ENCODE measurements around the gene MAD1L1. TPM values are rescaled to one million over a fixed set of nuclear protein-coding genes. Genes with fewer than 3 reads are reported as not detected.

The MAD1L1 gene
- total RNA-seq, 1 experiment from 2014 or later, result 43.8 TPM

- ChIA-PET CTCF (interaction anchor here (1.6 kb wide), 1 partner anchor 13 kb away, joined by 3 read pairs; no protein-coding TSS in a partner anchor), POLR2A (interaction anchor here (0.6 kb wide), 1 partner anchor 398 kb away, joined by 5 read pairs; no protein-coding TSS in a partner anchor)
- TF ChIP-seq GRHL2 (CRISPR knock-in tag; IDR thresholded peaks at IDR 0.05; ENCODE audit: insufficient replicate concordance, severe bottlenecking) (no peak), FOXJ3 (CRISPR knock-in tag; IDR thresholded peaks at IDR 0.05; ENCODE audit: borderline replicate concordance) (no peak), CDX4 (CRISPR knock-in tag; IDR thresholded peaks at IDR 0.05; ENCODE audit: borderline replicate concordance) (no peak), ZNF281 (CRISPR knock-in tag; IDR thresholded peaks at IDR 0.05) (no peak), ZNF512 (CRISPR knock-in tag; IDR thresholded peaks at IDR 0.05; ENCODE audit: borderline replicate concordance) (no peak), ETV6 (CRISPR knock-in tag; IDR thresholded peaks at IDR 0.05) (no peak), ARID4B (CRISPR knock-in tag; IDR thresholded peaks at IDR 0.05; ENCODE audit: borderline replicate concordance) (no peak), ZNF121 (CRISPR knock-in tag; IDR thresholded peaks at IDR 0.05) (no peak), CREM (CRISPR knock-in tag; IDR thresholded peaks at IDR 0.05) (no peak), NR2C2 (CRISPR knock-in tag; IDR thresholded peaks at IDR 0.05) (no peak), SMAD4 (CRISPR knock-in tag; IDR thresholded peaks at IDR 0.05) (no peak), HMGA2 (CRISPR knock-in tag; IDR thresholded peaks at IDR 0.05) (no peak), PRDM15 (CRISPR knock-in tag; IDR thresholded peaks at IDR 0.05) (no peak)
- Mint-ChIP-seq H3K36me3 (peaks cover 30% of the 10 kb centered on the region), H3K9me3 (peaks cover 5% of the 10 kb centered on the region), H3K4me3 (no peak overlapping the region), H3K27ac (peak overlapping the region; percentile 6), H3K27me3 (ENCODE audit: low read depth) (no peaks in the 10 kb centered on the region), H3K4me1 (no peaks in the 10 kb centered on the region)
- DNase-seq (ENCODE audit: low spot score) (no peak), ATAC-seq (no peak)
Observed at GRCh38 chr7:2134740-2135139, 98.0 kb downstream of the MAD1L1 start.
